ENCODE results near the gene IL1RL2.

GRCh38 chr2:102286041-102286440 lies 99.2 kb downstream of the IL1RL2 start:
- no peak for TF ChIP-seq CTCF (conservative IDR thresholded peaks at IDR 0.05; ENCODE audit: low read depth, low read length)
- TF ChIP-seq EZH2 (IDR thresholded peaks at IDR 0.05; ENCODE audit: low read length, unreplicated experiment) = no peak

Data from PC-3 (cell line).